IPS-20b (cell line): ENCODE data around the gene AATK.

Source experiments
- H3K27ac ChIP-seq: one replicate; pipeline ENCODE4 v1.5.1; 2013; ENCODE audit warnings: low read length
- H3K27me3 ChIP-seq: 2 replicates; pipeline ENCODE4 v1.6.1; 2013; ENCODE audit warnings: mild to moderate bottlenecking, low read length, inconsistent platforms; ENCODE audit not compliant: insufficient read depth
- H3K36me3 ChIP-seq: 2 replicates; pipeline ENCODE4 v1.6.1; 2013; ENCODE audit warnings: low read depth, mild to moderate bottlenecking, inconsistent platforms, low read length, moderate library complexity; ENCODE audit not compliant: insufficient read depth
- H3K4me1 ChIP-seq: 2 replicates; pipeline ENCODE4 v1.6.1; 2013; ENCODE audit warnings: mild to moderate bottlenecking, control low read depth, inconsistent platforms, low read length, moderate library complexity; ENCODE audit not compliant: insufficient read depth
- H3K4me3 ChIP-seq: 2 replicates; pipeline ENCODE4 v1.5.1; 2013; ENCODE audit warnings: mild to moderate bottlenecking, low read length, inconsistent platforms
- H3K9ac ChIP-seq: 2 replicates; pipeline ENCODE4 v1.6.1; 2013; ENCODE audit warnings: low read depth, mild to moderate bottlenecking, inconsistent platforms, low read length, moderate library complexity
- H3K9me3 ChIP-seq: 2 replicates; pipeline ENCODE4 v1.6.1; 2013; ENCODE audit warnings: mild to moderate bottlenecking, low read depth, low read length, inconsistent platforms; ENCODE audit not compliant: insufficient read depth

AATK gene

DNA sequence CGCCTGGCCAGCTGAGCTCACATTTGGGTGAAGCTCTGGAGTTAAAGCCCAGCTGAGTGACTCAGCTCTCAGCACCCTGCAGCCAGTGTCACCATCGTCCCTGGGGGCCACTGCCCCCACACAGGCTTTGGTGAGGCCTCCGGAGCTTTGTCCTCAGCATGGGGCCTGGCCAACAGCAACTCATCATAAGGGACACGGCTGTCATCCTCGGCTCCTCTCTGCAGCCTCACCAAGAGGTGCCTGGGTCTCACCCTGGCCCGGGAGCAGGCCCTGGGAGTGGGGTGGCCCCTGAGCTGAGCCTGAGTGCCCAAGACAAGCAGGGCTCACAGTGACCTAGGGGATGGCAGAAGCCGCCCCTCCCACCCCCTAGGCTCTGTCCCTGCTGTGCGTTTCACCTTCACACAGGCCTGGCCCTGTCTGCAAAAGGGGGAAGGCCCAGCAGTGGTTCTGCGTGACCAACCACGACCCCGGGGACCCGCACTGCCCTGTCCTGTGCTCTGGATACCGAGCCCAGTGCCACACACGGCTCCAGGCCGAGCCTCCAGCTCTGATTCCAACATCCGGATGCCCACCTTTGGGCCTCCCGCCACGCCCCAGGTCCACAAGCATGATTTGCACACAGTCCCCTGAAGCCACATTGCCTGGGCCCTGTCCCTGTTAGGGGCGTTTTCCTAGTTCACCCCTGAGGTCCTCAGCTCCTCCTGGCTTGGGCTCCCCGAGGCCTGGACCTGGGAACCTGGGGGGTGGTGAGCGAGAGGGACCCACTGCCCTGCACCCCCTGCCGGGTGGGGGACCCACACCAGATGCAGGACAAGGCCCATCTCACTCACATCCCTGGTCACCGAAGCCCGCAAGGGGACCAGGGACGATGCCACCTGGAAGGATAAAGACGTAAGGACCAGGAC lies 21.8 kb upstream of the AATK start:
- no peak overlapping the region for H3K27ac ChIP-seq
- no peaks in the 10 kb centered on the region for H3K27me3 ChIP-seq
- no peaks in the 10 kb centered on the region for H3K9me3 ChIP-seq
- H3K4me1 ChIP-seq: no peaks in the 10 kb centered on the region
- no peak overlapping the region for H3K9ac ChIP-seq
- H3K36me3 ChIP-seq: 0 out of 2 replicates have a peak, but pooled peaks cover 4% of the 10 kb centered on the region
- H3K4me3 ChIP-seq: no peak overlapping the region

DNA sequence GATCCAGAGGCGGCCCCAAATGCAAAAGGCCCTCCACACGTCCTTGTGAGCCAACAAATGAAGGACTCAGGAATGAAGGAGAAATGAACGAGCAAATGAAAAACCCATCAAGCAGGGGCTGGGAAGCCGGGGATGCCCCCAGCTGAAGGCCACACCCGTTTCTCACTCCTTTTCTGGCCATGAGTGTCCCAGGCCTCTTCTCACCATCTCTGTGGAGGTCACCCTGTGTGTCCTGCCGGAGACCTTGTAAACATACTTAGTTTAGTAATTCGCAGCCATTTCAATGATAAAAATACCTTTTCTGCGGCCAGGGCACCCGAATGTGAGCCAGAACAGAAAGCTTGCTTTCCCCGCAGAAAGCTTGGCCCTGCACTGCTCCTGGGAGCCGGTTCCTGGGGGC lies 21.1 kb upstream of the AATK start:
- Histone ChIP-seq H3K36me3 (0 out of 2 replicates have a peak, but pooled peaks cover 4% of the 10 kb centered on the region), H3K27me3 (no peaks in the 10 kb centered on the region), H3K9ac (no peak overlapping the region), H3K9me3 (no peaks in the 10 kb centered on the region), H3K4me3 (no peak overlapping the region), H3K27ac (no peak overlapping the region), H3K4me1 (no peaks in the 10 kb centered on the region)

DNA sequence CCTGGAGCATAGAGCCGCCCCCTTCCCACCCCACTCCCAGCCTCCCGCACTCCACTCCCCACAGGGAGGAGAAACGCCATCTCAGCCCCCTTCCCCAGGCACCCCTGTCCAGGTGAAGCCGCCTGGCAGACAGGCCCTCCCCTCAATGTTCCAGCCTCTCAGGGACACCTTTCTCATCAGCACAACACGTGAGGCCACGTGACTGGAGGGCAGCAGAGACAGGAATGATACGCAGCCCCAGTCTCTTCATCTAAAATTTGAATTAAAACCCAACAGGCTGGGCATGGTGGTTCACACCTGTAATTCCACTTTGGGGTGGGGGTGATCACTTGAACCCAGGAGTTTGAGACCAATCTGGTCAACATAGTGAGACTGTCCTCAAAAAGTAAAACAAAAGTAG lies 20.2 kb upstream of the AATK start:
- no peak overlapping the region for H3K27ac ChIP-seq
- H3K9ac ChIP-seq: no peak overlapping the region
- no peak overlapping the region for H3K4me3 ChIP-seq
- H3K9me3 ChIP-seq: no peaks in the 10 kb centered on the region
- no peaks in the 10 kb centered on the region for H3K4me1 ChIP-seq
- H3K27me3 ChIP-seq: no peaks in the 10 kb centered on the region
- H3K36me3 ChIP-seq: 0 out of 2 replicates have a peak, but pooled peaks cover 4% of the 10 kb centered on the region

DNA sequence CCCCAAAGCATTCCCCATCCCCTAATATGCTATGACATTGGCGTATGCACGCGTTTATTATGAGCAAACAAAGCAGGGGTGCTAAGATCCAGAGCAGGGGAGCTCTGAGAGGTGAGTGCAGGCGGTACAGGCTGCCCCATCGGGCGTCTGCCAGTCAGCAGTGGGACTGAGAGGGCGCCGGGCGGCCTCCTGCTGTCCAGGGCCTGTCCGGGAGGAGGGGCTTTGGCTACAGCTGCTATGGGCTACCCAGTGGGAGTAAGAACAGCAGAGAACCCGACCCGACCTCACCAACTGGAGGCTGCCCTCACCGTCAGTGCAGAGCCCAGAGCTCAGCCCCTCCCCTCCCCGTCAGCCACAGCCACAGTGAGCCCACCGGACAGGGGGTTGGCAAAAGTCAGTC lies 18.5 kb upstream of the AATK start:
- Histone ChIP-seq H3K4me1 (no peaks in the 10 kb centered on the region), H3K36me3 (0 out of 2 replicates have a peak, but pooled peaks cover 2% of the 10 kb centered on the region), H3K27me3 (no peaks in the 10 kb centered on the region), H3K27ac (no peak overlapping the region), H3K9ac (no peak overlapping the region), H3K9me3 (no peaks in the 10 kb centered on the region), H3K4me3 (no peak overlapping the region)

DNA sequence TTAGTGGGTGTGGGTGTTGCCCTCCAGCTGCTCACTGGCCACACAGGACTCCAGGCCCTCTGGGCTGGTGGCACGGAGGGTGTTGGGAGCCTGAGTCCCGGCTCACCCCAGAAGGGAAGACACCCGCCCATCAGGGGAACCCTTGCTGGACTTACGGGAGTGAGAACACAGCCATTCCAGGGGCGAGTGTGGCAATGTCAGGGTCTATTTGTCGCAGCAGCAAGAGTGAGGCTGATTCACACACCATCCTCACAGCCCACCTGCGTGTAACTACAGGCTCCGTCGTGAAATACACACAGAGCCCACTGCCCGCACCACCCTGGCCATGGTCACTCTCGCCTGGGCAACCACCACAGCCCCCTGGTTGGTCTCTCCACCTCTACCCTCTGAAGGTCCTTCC lies 17.8 kb upstream of the AATK start:
- Histone ChIP-seq H3K9me3 (no peaks in the 10 kb centered on the region), H3K36me3 (no peaks in the 10 kb centered on the region), H3K4me3 (no peak overlapping the region), H3K9ac (no peak overlapping the region), H3K27ac (no peak overlapping the region), H3K27me3 (no peaks in the 10 kb centered on the region), H3K4me1 (no peaks in the 10 kb centered on the region)

DNA sequence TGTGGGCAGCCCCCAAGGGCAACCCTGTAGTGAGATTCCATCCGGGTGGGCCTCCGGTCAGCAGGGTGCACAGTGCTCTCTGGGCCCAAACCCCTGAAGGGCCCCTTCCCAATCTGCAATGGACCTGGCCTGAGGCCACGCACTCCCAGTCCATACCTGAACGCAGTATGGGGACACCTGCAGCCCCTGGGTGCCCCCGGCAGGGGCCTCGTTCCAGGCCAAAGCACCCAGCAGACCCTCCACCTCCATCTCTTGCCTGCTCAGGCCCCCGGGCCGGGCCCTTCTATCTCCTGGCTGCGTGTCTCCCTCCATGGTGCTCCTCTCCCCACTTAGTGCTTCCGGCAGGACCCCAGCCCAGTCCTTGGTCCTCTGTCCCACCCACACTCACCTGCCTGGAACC lies 17.3 kb upstream of the AATK start:
- H3K27me3 ChIP-seq: no peaks in the 10 kb centered on the region
- H3K9ac ChIP-seq: no peak overlapping the region
- H3K4me3 ChIP-seq: no peak overlapping the region
- H3K4me1 ChIP-seq: no peaks in the 10 kb centered on the region
- H3K36me3 ChIP-seq: no peaks in the 10 kb centered on the region
- no peaks in the 10 kb centered on the region for H3K9me3 ChIP-seq
- no peak overlapping the region for H3K27ac ChIP-seq

DNA sequence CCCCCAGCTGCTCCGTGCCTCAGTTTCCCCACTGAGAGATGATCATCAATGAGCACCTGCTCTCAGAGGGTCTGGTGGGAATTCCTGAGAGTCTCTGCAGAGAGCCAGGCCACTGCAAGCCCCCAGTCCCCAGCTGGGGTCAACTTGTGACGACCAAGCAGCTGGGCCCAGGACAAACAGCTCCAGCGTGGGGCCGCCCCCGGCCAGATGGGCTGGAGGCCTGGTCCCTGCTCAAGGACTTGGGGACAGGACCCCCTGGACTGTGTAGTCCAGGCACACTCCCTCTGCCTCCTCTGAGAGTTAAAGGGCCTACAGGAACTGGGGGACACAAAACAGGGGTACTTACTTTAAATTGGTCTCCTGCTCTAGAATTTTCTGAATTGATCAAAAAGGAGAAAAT lies 16.6 kb upstream of the AATK start:
- Histone ChIP-seq H3K36me3 (no peaks in the 10 kb centered on the region), H3K9me3 (no peaks in the 10 kb centered on the region), H3K4me1 (no peaks in the 10 kb centered on the region), H3K27ac (no peak overlapping the region), H3K9ac (no peak overlapping the region), H3K27me3 (no peaks in the 10 kb centered on the region), H3K4me3 (no peak overlapping the region)

DNA sequence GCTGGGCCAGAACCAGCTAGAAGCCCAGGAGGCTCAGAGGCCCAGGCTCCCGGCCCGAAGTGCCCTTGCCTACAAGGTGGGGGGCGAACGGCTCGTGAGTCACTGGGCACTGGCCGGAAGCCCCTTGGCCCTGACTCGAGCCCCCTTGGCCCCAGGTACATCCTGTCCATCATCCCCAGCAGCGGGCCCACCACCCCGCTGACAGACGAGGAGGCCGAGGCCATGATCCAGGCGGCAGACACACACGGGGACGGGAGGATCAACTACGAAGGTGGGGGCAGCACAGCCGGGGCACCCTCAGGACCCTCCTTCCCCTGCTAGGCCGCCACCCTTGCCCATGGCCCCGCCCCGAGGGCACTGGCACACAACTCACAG lies 15.8 kb upstream of the AATK start:
- no peak overlapping the region for H3K4me3 ChIP-seq
- H3K27ac ChIP-seq: no peak overlapping the region
- H3K9ac ChIP-seq: no peak overlapping the region
- no peaks in the 10 kb centered on the region for H3K27me3 ChIP-seq
- H3K36me3 ChIP-seq: no peaks in the 10 kb centered on the region
- H3K4me1 ChIP-seq: no peaks in the 10 kb centered on the region
- H3K9me3 ChIP-seq: no peaks in the 10 kb centered on the region

DNA sequence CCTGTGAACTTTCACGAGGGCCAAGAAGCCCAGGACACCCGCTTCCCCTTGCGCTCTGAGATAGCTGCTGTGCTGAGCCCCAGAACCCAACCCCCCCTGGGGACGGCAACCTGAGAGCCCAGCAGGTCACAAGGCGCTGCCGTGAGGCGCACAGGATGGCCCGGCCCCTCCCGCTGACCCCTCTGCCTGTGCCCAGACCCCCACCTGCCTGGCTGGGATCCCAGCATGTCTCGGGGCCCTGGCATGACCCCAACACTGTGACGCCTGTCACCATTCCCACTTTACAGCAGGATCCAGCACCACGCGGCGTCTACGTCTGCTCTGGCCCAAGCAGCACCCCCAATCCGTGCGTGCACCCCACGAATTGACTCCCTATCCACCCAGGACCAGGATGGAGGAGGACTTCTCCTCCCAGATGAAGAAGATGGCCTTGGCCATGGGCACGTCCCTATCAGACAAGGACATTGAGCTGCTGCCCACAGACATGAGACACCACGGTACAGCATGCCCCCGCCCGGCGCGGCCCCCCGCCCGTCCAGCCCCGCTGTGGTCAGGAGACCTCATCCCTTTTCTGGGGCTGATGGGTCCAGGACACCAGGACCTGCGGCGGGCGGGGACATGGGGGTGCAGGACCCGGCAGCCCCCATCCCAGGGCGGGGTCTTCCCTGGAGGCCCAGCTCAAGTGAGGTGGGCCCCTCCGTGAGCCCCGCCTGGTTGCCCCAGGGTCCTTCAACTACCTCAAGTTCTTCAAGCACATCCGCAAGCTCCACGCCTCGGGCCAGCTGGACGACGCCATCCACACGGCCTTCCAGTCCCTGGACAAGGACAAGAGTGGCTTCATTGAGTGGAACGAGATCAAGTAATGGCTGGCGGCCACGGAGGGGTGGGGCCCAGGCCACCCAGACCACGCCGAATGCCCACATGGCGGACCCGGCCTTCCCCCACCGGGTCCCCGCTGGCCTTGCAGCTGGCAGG lies 15.1 kb upstream of the AATK start:
- no peaks in the 10 kb centered on the region for H3K27me3 ChIP-seq
- H3K4me1 ChIP-seq: no peaks in the 10 kb centered on the region
- H3K27ac ChIP-seq: no peak overlapping the region
- H3K4me3 ChIP-seq: no peak overlapping the region
- no peak overlapping the region for H3K9ac ChIP-seq
- no peaks in the 10 kb centered on the region for H3K9me3 ChIP-seq
- H3K36me3 ChIP-seq: no peaks in the 10 kb centered on the region

DNA sequence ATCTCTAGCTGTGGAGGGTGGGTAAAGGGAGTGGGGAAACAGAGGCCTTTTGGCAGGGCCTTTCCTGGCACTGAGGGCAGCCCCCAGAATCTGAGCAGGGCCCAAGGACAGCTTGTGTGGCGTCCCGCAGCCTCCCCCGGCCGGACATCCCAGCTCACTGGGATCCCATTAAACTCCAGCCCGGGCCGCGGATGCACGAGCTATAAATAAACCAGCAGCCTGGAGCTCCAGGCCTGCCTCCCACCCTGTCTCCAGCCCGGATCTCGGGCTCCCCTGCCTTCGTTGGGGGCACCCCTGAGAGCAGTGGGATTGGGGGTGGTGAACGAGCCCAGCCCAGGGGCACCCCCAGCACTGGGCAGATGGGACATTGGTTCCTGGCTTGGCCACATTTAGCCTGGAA lies 13.8 kb upstream of the AATK start:
- H3K9ac ChIP-seq: no peak overlapping the region
- H3K9me3 ChIP-seq: no peaks in the 10 kb centered on the region
- no peaks in the 10 kb centered on the region for H3K27me3 ChIP-seq
- H3K27ac ChIP-seq: no peak overlapping the region
- no peak overlapping the region for H3K4me3 ChIP-seq
- no peaks in the 10 kb centered on the region for H3K4me1 ChIP-seq
- no peaks in the 10 kb centered on the region for H3K36me3 ChIP-seq

DNA sequence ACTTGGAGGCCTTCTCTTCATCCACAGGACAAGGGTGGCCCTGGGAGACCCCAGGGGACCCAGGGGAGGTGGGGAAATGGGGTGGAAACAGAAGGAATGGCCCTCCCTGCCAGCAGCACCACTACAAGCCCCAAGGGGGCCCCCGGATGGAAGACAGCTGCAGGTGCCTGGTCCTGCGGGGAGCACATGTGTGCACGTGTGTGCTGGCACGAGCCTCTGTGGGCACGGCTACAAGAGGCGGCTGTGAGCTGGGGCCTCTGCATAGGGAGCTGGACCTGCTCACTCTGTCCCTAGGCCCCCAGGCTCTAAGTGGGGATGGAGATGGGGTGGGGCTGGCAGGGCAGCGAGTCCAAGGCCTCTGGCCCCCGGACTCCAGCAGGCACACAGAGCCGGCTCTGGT lies 13.2 kb upstream of the AATK start:
- H3K36me3 ChIP-seq: no peaks in the 10 kb centered on the region
- H3K9me3 ChIP-seq: no peaks in the 10 kb centered on the region
- no peak overlapping the region for H3K27ac ChIP-seq
- H3K27me3 ChIP-seq: no peaks in the 10 kb centered on the region
- no peak overlapping the region for H3K4me3 ChIP-seq
- no peaks in the 10 kb centered on the region for H3K4me1 ChIP-seq
- H3K9ac ChIP-seq: no peak overlapping the region
